Dermis lymphatic vessel endothelial cell (primary cell): ENCODE data around the gene CAMK1G. TPM values are rescaled to one million over a fixed set of nuclear protein-coding genes. Genes with fewer than 3 reads are reported as not detected.

Source experiments
- total RNA-seq: library from RNA; depleted of rRNA; stranded (reverse); fragments of >200 nt; gene quantifications from 2 replicates; pipeline ENCODE4 v1.2.1, GENCODE V29; 2014

The CAMK1G gene
- total RNA-seq, result not detected in 2 replicates

DNA sequence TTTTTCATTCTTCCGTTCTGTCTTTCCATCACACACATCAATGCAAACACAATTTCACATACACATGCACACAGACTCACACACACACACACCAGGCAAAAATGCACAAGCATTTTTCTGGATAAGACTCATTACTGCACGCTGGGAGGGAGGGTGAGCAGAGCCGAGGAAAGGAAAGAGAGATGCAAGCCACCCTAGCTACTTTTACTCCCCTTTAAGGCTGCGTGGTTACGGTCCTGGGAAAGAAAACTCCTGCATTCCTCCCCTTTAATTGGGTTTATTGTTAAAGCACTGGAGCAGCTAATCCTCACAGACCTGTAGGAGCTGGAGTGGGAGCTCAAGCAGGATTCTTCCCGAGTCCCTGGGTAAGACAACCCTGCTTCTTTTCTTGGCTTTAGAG lies at the start of gene CAMK1G:
Gene CAMK1G (plus strand): TSS at position 307 of the 400 bp plus-strand sequence. CDS start 11,270 bp downstream, outside the sequence.

GRCh38 chr1:209652121-209652735 lies 68.7 kb downstream of the CAMK1G start, which contains the start of gene LAMB3:
Gene LAMB3, minus strand, starts transcription at chr1:209652425. Its CDS starts 1,481 bp downstream, at chr1:209650944.

Other genes with a start within 250 kb of the CAMK1G start
- gene LAMB3, start 68.7 kb downstream of the CAMK1G start, total RNA-seq, result 0.09 and 0.33 TPM in 2 replicates
- gene G0S2, start 91.7 kb downstream of the CAMK1G start, total RNA-seq, result 0.33 TPM in 1 of 2 replicates, not detected in the other
- not detected in 2 replicates for gene HSD11B1, start 121.1 kb downstream of the CAMK1G start, total RNA-seq
- gene TRAF3IP3, start 172.3 kb downstream of the CAMK1G start, total RNA-seq, result not detected in 2 replicates
- 2.0 and 2.2 TPM in 2 replicates for gene C1orf74, start 200.8 kb downstream of the CAMK1G start, total RNA-seq
- 0.26 and 3.5 TPM in 2 replicates for gene IRF6, start 222.4 kb downstream of the CAMK1G start, total RNA-seq
- gene UTP25, start 244.3 kb downstream of the CAMK1G start, total RNA-seq, result 4.7 and 5.8 TPM in 2 replicates